GM12878 (cell line): Measurements from ENCODE around the gene FAM222A. TPM values are rescaled to one million over a fixed set of nuclear protein-coding genes. Genes with fewer than 3 reads are reported as not detected.

Source experiments
- ATAC-seq: fragments of 200-7000 bp; cut with Tn5 transposase; 3 replicates; pipeline ENCODE4 v1.9.1; 2020; ENCODE audit warnings: mild to moderate bottlenecking, moderate library complexity
- BruUV-seq: library from RNA; stranded (reverse); fragments of 400-500 nt; replicated peaks from 2 replicates; lab custom pipeline; 2021; lab: Mats Ljungman, UMichigan
- CTCF ChIA-PET: fragments of 300-600 bp; sonication (Branson Sonifier 250); formaldehyde crosslinking; extraction: SDS; loops from one replicate; lab custom pipeline; 2021; ENCODE audit warnings: inconsistent platforms; lab: Yijun Ruan, JAX
- POLR2A ChIA-PET: fragments of 350-600 bp; formaldehyde crosslinking; extraction: SDS; loops from one replicate; lab custom pipeline; 2021; ENCODE audit warnings: inconsistent platforms; lab: Charles Lee
- RAD21 ChIA-PET: fragments of 300-600 bp; sonication (Branson Sonifier 250); formaldehyde crosslinking; loops from one replicate; lab custom pipeline; 2023; ENCODE audit warnings: antibody characterized with exemption; ENCODE audit not compliant: unreplicated experiment; lab: Charles Lee
- SMC1A ChIA-PET: fragments of 300-600 bp; sonication (Branson Sonifier 250); formaldehyde crosslinking; loops from one replicate; lab custom pipeline; 2023; ENCODE audit not compliant: unreplicated experiment, uncharacterized antibody; lab: Charles Lee
- DNase-seq: peaks from one replicate; pipeline ENCODE4 v3.0.0-alpha.2; 2011; ENCODE audit warnings: low read depth, low spot score
- FAIRE-seq: peaks from 3 replicates; lab custom pipeline; 2011; peaks lifted over from hg19 to GRCh38; lab: Jason Lieb, UNC
- H2AFZ ChIP-seq: 2 replicates; pipeline ENCODE4 v1.6.0; 2011; ENCODE audit warnings: low read depth, low read length, control low read depth; ENCODE audit not compliant: control insufficient read depth
- H3K27ac ChIP-seq: 2 replicates; pipeline ENCODE4 v1.5.1; 2011; ENCODE audit warnings: control low read depth; ENCODE audit not compliant: control insufficient read depth, insufficient read depth
- H3K27me3 ChIP-seq, 2 experiments: replicated peaks in 1 of 2; 2 replicates each; pipeline versions ENCODE4 v1.6.0 to v1.6.1; 2011; ENCODE audit warnings: low read length in 1 of 2; ENCODE audit not compliant: control insufficient read depth in 2 of 2, insufficient read depth in 2 of 2
- H3K36me3 ChIP-seq, 2 experiments: 2 replicates each; pipeline ENCODE4 v1.5.1; 2011; ENCODE audit warnings: low read length in 1 of 2; ENCODE audit not compliant: control insufficient read depth in 2 of 2, insufficient read depth in 2 of 2
- H3K4me1 ChIP-seq: 2 replicates; pipeline ENCODE4 v1.6.1; 2011; ENCODE audit warnings: mild to moderate bottlenecking, low read length, moderate library complexity, mixed read lengths; ENCODE audit not compliant: control insufficient read depth, insufficient read depth
- H3K4me2 ChIP-seq: 2 replicates; pipeline ENCODE4 v1.6.0; 2011; ENCODE audit warnings: control low read depth; ENCODE audit not compliant: control insufficient read depth, insufficient read depth
- H3K4me3 ChIP-seq: fragments of 200-600 bp; sonication (generic); 2 replicates; pipeline ENCODE4 v1.5.1; 2016
- H3K79me2 ChIP-seq: 2 replicates; pipeline ENCODE4 v1.6.0; 2011; ENCODE audit warnings: low read length; ENCODE audit not compliant: control insufficient read depth, insufficient read depth
- H3K9ac ChIP-seq: 2 replicates; pipeline ENCODE4 v1.8.0; 2011; ENCODE audit warnings: low read length, control low read depth, mixed read lengths; ENCODE audit not compliant: control insufficient read depth, insufficient read depth
- H3K9me3 ChIP-seq: replicated peaks from 3 replicates; pipeline ENCODE4 v1.5.1; 2011; ENCODE audit warnings: mild to moderate bottlenecking, low read length; ENCODE audit not compliant: control insufficient read depth, insufficient read depth
- H4K20me1 ChIP-seq: 2 replicates; pipeline ENCODE4 v1.6.0; 2011; ENCODE audit not compliant: control insufficient read depth, insufficient read depth
- REST ChIP-seq: IDR thresholded peaks from 2 replicates; pipeline ENCODE4 v1.6.1; 2012; ENCODE audit warnings: mild to moderate bottlenecking, low read depth, low read length
- TARDBP ChIP-seq: IDR thresholded peaks from 2 replicates; pipeline ENCODE4 v1.6.1; 2016; ENCODE audit warnings: borderline replicate concordance
- WGBS: methylation state at CpG from one replicate; pipeline ENCODE4 v1.1.6; 2016; ENCODE audit warnings: low lambda C conversion rate; ENCODE audit not compliant: insufficient replicate concordance, insufficient coverage; ENCODE audit errors: missing lambda C conversion rate; 5-methylcytosine and 5-hydroxymethylcytosine counted together
- in situ Hi-C: fragments of 300-500 bp; cut with MboI; formaldehyde crosslinking; loops from 9 replicates; pipeline ENCODE4 v1.14.3; 2018; ENCODE audit warnings: mixed read lengths
- intact Hi-C: fragments of 100-400 bp; cut with micrococcal nuclease; formaldehyde crosslinking; loops from one replicate; pipeline ENCODE4 v1.14.2; 2022; ENCODE audit not compliant: unreplicated experiment
- polyA plus RNA-seq, 11 experiments: library from polyadenylated mRNA; depleted of rRNA in 4 of 11; unstranded in 6 of 11; stranded (reverse) in 5 of 11; fragments of >200 nt; fragmentation: Nextera tagmentation in 4 of 11; fragmentation: Illumina TruSeq in 1 of 11; extraction: Ambion mirVana in 4 of 11; extraction: Trizol in 1 of 11; gene quantifications; 1 replicate in 1 of 11; 2 replicates in 10 of 11; pipeline versions ENCODE4 v1.2.1 to v1.2.3, GENCODE V29; 2011 to 2016; ENCODE audit warnings: inconsistent platforms in 2 of 11, missing spikeins in 2 of 11, low read depth in 1 of 11
- total RNA-seq, 4 experiments: library from RNA; depleted of rRNA in 3 of 4; stranded (reverse); fragments of >200 nt in 3 of 4; fragmentation: Illumina TruSeq in 1 of 4; extraction: Trizol in 1 of 4; gene quantifications; 2 replicates each; pipeline versions ENCODE4 v1.2.1 to v1.2.3, GENCODE V29; 2013 to 2021

The FAM222A gene
- total and polyA plus RNA-seq, 10 of the 15 experiments (the other 5 are each of a cell fraction or from before 2014, with no cell fraction given): 0.04 to 0.49 (median 0.14) TPM; not detected in 3

GRCh38 chr12:109736552-109737108, 23.0 kb downstream of the FAM222A start:
- SMC1A ChIA-PET: no interaction called here
- POLR2A ChIA-PET: no interaction called here

More at GRCh38 chr12:109736552-109737108, 23.0 kb downstream of the FAM222A start:
- intact Hi-C loops: no loop called here
- H3K9me3 ChIP-seq: no peaks in the 10 kb centered on the region
- H3K4me3 ChIP-seq: no peak overlapping the region
- H3K27ac ChIP-seq: no peak overlapping the region
- H2AFZ ChIP-seq: no peak overlapping the region
- RAD21 ChIA-PET: no interaction called here
- no peak for TF ChIP-seq TARDBP
- TF ChIP-seq REST: peak; percentile 83
- no peaks in the 10 kb centered on the region for H3K36me3 ChIP-seq
- BruUV-seq: no TSS peak
- in situ Hi-C loops: no loop called here
- CTCF ChIA-PET: no interaction called here
- no peaks in the 10 kb centered on the region for H3K79me2 ChIP-seq
- DNase-seq: no peak
- no peaks in the 10 kb centered on the region for H3K4me1 ChIP-seq
- no peak overlapping the region for H3K4me2 ChIP-seq
- no peaks in the 10 kb centered on the region; a peak in 3 of 4 replicates for H3K27me3 ChIP-seq
- H3K9ac ChIP-seq: no peak overlapping the region
- H4K20me1 ChIP-seq: no peaks in the 10 kb centered on the region
- WGBS: 32% methylated on average over 12 of the region's 12 CpGs
- ATAC-seq: peak; percentile 53
- no peak for FAIRE-seq
